Measurements from ENCODE around the gene PCSK1.

GRCh38 chr5:96432216-96433065 is 607 bp downstream of the PCSK1 start:
- TF ChIP-seq CTCF (IDR thresholded peaks at IDR 0.05; ENCODE audit: low read depth, low read length, poor library complexity, severe bottlenecking) (no peak), EZH2phosphoT487 (IDR thresholded peaks at IDR 0.05; ENCODE audit: borderline replicate concordance, low read length) (no peak)
